Activated T-helper 17 cell treated with anti-CD3 and anti-CD28 coated beads, Interleukin-2, amount 50 U/mL, for 72 hours (primary cell): Measurements from ENCODE around the gene IL17RA. TPM values are rescaled to one million over a fixed set of nuclear protein-coding genes. Genes with fewer than 3 reads are reported as not detected.

Source experiments
- ATAC-seq: fragments of 150-1000 bp; cut with Tn5 transposase; replicated peaks from 2 replicates; pipeline ENCODE4 v1.10.0; 2021; ENCODE audit warnings: mild to moderate bottlenecking, moderate library complexity
- H3K27ac Mint-ChIP-seq: one replicate; pipeline ENCODE4 v1.8.0; 2022; ENCODE audit warnings: mixed read lengths
- H3K27me3 Mint-ChIP-seq: one replicate; pipeline ENCODE4 v1.8.0; 2022; ENCODE audit warnings: mixed read lengths
- H3K36me3 Mint-ChIP-seq: one replicate; pipeline ENCODE4 v1.8.0; 2022; ENCODE audit warnings: low read depth, mild to moderate bottlenecking, mixed read lengths
- H3K4me1 Mint-ChIP-seq: one replicate; pipeline ENCODE4 v1.8.0; 2022; ENCODE audit warnings: mixed read lengths
- H3K4me3 Mint-ChIP-seq: one replicate; pipeline ENCODE4 v1.8.0; 2022; ENCODE audit warnings: mild to moderate bottlenecking, mixed read lengths
- H3K9me3 Mint-ChIP-seq: one replicate; pipeline ENCODE4 v1.8.0; 2022; ENCODE audit warnings: mixed read lengths
- total RNA-seq, 2 donors: library from RNA; stranded (reverse); gene quantifications; one replicate each; pipeline ENCODE4 v1.2.3, GENCODE V29; 2022

The IL17RA gene
- total RNA-seq, 2 donors from 2014 or later: 8.5 to 13.6 TPM

GRCh38 chr22:17158176-17158567 lies 73.4 kb downstream of the IL17RA start:
- peaks cover 10% of the 10 kb centered on the region for H3K4me1 Mint-ChIP-seq
- no peaks in the 10 kb centered on the region for H3K9me3 Mint-ChIP-seq
- peak overlapping the region; percentile 88 for H3K4me3 Mint-ChIP-seq
- peaks cover 43% of the 10 kb centered on the region for H3K36me3 Mint-ChIP-seq
- no peak overlapping the region for H3K27ac Mint-ChIP-seq
- no peak for ATAC-seq
- no peaks in the 10 kb centered on the region for H3K27me3 Mint-ChIP-seq

GRCh38 chr22:17158568-17159503 lies 74.0 kb downstream of the IL17RA start, which contains the start of gene HDHD5:
TSS of gene HDHD5 (minus strand) at chr22:17159277. CDS start at chr22:17159251, 26 bp downstream.
- Mint-ChIP-seq H3K4me1 (peaks cover 10% of the 10 kb centered on the region), H3K27me3 (no peaks in the 10 kb centered on the region), H3K36me3 (peaks cover 40% of the 10 kb centered on the region), H3K9me3 (no peaks in the 10 kb centered on the region), H3K4me3 (peak within 1 kb of the TSS; percentile 88), H3K27ac (peak within 1 kb of the TSS; percentile 74)
- peak; percentile 82 for ATAC-seq

GRCh38 chr22:17159504-17159951 lies 74.7 kb downstream of the IL17RA start:
- peak; percentile 79 for ATAC-seq
- peaks cover 10% of the 10 kb centered on the region for H3K4me1 Mint-ChIP-seq

GRCh38 chr22:17161991-17162390 lies 77.2 kb downstream of the IL17RA start:
- Mint-ChIP-seq H3K9me3 (no peaks in the 10 kb centered on the region), H3K4me3 (no peak overlapping the region), H3K36me3 (peaks cover 18% of the 10 kb centered on the region), H3K27ac (no peak overlapping the region), H3K27me3 (no peaks in the 10 kb centered on the region), H3K4me1 (peaks cover 3% of the 10 kb centered on the region)
- ATAC-seq: no peak

More at GRCh38 chr22:17159504-17159951, 74.7 kb downstream of the IL17RA start:
- peaks cover 40% of the 10 kb centered on the region for H3K36me3 Mint-ChIP-seq
- H3K4me3 Mint-ChIP-seq: peak overlapping the region; percentile 88
- peak overlapping the region; percentile 74 for H3K27ac Mint-ChIP-seq
- H3K9me3 Mint-ChIP-seq: no peaks in the 10 kb centered on the region
- no peaks in the 10 kb centered on the region for H3K27me3 Mint-ChIP-seq

GRCh38 chr22:17162731-17163130 lies 77.9 kb downstream of the IL17RA start:
- no peak overlapping the region for H3K27ac Mint-ChIP-seq
- H3K27me3 Mint-ChIP-seq: no peaks in the 10 kb centered on the region
- no peak overlapping the region for H3K4me3 Mint-ChIP-seq
- ATAC-seq: no peak
- H3K36me3 Mint-ChIP-seq: peaks cover 10% of the 10 kb centered on the region
- H3K9me3 Mint-ChIP-seq: no peaks in the 10 kb centered on the region
- H3K4me1 Mint-ChIP-seq: peaks cover 3% of the 10 kb centered on the region

DNA sequence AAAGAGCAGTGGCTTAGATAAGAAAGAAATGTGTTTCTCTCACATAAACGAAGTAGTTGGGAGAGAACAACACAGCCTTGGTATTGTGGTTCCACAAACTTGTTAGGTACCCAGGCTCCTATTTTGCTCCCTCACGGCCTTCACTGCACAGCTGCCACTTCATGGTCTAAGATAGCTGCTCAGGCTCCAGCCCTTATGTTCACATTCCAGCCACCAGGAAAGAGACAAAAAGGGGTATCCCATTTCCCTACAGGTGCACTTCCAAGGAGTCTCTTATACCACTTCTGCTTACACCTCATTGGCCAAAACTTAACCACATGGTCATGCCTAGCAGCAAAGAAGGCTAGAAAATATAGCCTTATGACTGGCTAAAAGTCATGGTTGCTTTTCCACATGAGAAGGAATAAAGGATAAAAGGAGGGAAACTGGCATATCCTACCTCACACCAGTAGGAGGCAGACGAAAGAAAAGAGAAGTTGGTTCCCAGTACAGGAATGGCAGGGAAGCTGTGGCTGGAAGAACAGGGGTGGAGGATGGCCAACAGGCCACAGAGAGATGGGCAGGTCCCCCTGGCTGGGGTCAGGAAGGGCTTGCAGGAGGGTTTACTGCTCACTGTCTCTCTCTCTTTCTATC lies 79.7 kb downstream of the IL17RA start:
- no peaks in the 10 kb centered on the region for H3K9me3 Mint-ChIP-seq
- no peak overlapping the region for H3K27ac Mint-ChIP-seq
- no peaks in the 10 kb centered on the region for H3K36me3 Mint-ChIP-seq
- H3K4me1 Mint-ChIP-seq: peaks cover 3% of the 10 kb centered on the region
- H3K4me3 Mint-ChIP-seq: no peak overlapping the region
- no peak for ATAC-seq
- H3K27me3 Mint-ChIP-seq: no peaks in the 10 kb centered on the region

Other genes starting within 250 kb of the IL17RA start
- gene GAB4, start 76.8 kb upstream of the IL17RA start, total RNA-seq: not detected
- under 1 TPM in 1 of 2 donors, not detected in 1; 0.08 TPM for gene TMEM121B, start 36.4 kb downstream of the IL17RA start, total RNA-seq
- gene HDHD5, start 74.3 kb downstream of the IL17RA start, total RNA-seq: 10 to 100 TPM; 44.6 to 56.0 TPM
- 1 to 10 TPM; 2.1 to 4.0 TPM for gene ADA2, start 134.4 kb downstream of the IL17RA start, total RNA-seq